Suppressor macrophage treated with lipopolysaccharide for 1 hour (primary cell): Measurements from ENCODE around the gene NUBPL.
A peak's percentile ranks its signal among the peaks of the same experiment; 100 is the strongest.
"Not testable (repeated sequence)": the region's sequence is repeated elsewhere in the genome, so short reads cannot be mapped to it uniquely, and the experiment has no call there.

Source experiments
- DNase-seq, 3 donors: peaks; one replicate each; pipeline ENCODE4 v3.0.0-alpha.2; 2020 to 2022

The NUBPL gene

GRCh38 chr14:31819281-31819680, 258.1 kb downstream of the NUBPL start:
- no peak for DNase-seq

GRCh38 chr14:31825459-31825858, 264.3 kb downstream of the NUBPL start:
- DNase-seq = no peak

- no peak for DNase-seq
These were observed 266.1 kb downstream of the NUBPL start for GRCh38 chr14:31827325-31827724.

- DNase-seq = peak; percentile 12 to 67 (median 55)
These were observed 268.0 kb downstream of the NUBPL start for GRCh38 chr14:31828946-31829868.

GRCh38 chr14:31834616-31835015, 273.4 kb downstream of the NUBPL start:
- DNase-seq = no peak

- no peak for DNase-seq
These were observed 273.8 kb downstream of the NUBPL start for GRCh38 chr14:31835049-31835448.

- no peak for DNase-seq
These were observed 275.8 kb downstream of the NUBPL start for GRCh38 chr14:31837031-31837430.

- DNase-seq = peak in 1 of 3 donors; percentile 3
These were observed 281.7 kb downstream of the NUBPL start for GRCh38 chr14:31842899-31843298.

GRCh38 chr14:31843361-31844091, 282.3 kb downstream of the NUBPL start:
- DNase-seq = peak in 2 of 3 donors; percentile 4 to 5

GRCh38 chr14:31854508-31855075, 293.4 kb downstream of the NUBPL start:
- no peak for DNase-seq

- DNase-seq = no peak
These were observed 294.1 kb downstream of the NUBPL start for GRCh38 chr14:31855262-31855661.

GRCh38 chr14:31856003-31856402, 294.8 kb downstream of the NUBPL start:
- not testable (repeated sequence) for DNase-seq

GRCh38 chr14:31858868-31859267, 297.7 kb downstream of the NUBPL start:
- no peak for DNase-seq

GRCh38 chr14:31864937-31865855, 304.0 kb downstream of the NUBPL start:
- no peak for DNase-seq

- DNase-seq = no peak
These were observed 306.4 kb downstream of the NUBPL start for GRCh38 chr14:31867570-31867969.

GRCh38 chr14:31868096-31868495, 306.9 kb downstream of the NUBPL start:
- DNase-seq = not testable (repeated sequence)

- no peak for DNase-seq
These were observed 315.5 kb downstream of the NUBPL start for GRCh38 chr14:31876741-31877140.

GRCh38 chr14:31877255-31877798, 316.1 kb downstream of the NUBPL start:
- peak; percentile 40 to 81 (median 51) for DNase-seq

- peak; percentile 15 to 46 (median 31) for DNase-seq
These were observed 318.6 kb downstream of the NUBPL start for GRCh38 chr14:31879661-31880348.

- no peak for DNase-seq
These were observed 319.7 kb downstream of the NUBPL start for GRCh38 chr14:31880935-31881334.

GRCh38 chr14:31881531-31882310, 320.5 kb downstream of the NUBPL start:
- DNase-seq = no peak
